ENCODE data around the gene PRKCA. TPM values are rescaled to one million over a fixed set of nuclear protein-coding genes. Genes with fewer than 3 reads are reported as not detected.

The PRKCA gene
- total and polyA plus RNA-seq, 2 donors (not counting 3 experiments of a cell fraction or from before 2014, with no cell fraction given) = 7.5 to 34.2 TPM

GRCh38 chr17:66487981-66488468, 185.6 kb downstream of the PRKCA start:
- POLR2A ChIA-PET = no interaction called here
- Histone ChIP-seq H3K4me1 (ENCODE audit: control insufficient read depth, extremely low read depth, insufficient read depth, low read length) (peaks cover 5% of the 10 kb centered on the region), H3K9me3 (replicated peaks; ENCODE audit: control insufficient read depth, insufficient read depth, low read length) (no peaks in the 10 kb centered on the region), H3K4me3 (replicated peaks in 1 of 3; ENCODE audit: insufficient read depth in 1 of 3, low read depth in 1 of 3, low read length in 3 of 3) (no peak overlapping the region), H3K36me3 (ENCODE audit: control insufficient read depth in 2 of 2, extremely low read depth in 1 of 2, insufficient read depth in 2 of 2, low read length in 2 of 2) (no peaks in the 10 kb centered on the region), H4K20me1 (replicated peaks; ENCODE audit: control insufficient read depth, extremely low read depth, insufficient read depth, low read length) (no peaks in the 10 kb centered on the region), H3K4me2 (ENCODE audit: insufficient read depth, low read length) (no peak overlapping the region), H3K27ac (ENCODE audit: insufficient read depth, low read depth, low read length) (no peak overlapping the region), H3K9me1 (replicated peaks; ENCODE audit: control insufficient read depth, extremely low read depth, insufficient read depth, low read length) (no peaks in the 10 kb centered on the region), H3K27me3 (ENCODE audit: control insufficient read depth in 2 of 2, insufficient read depth in 2 of 2, low read length in 2 of 2) (no peaks in the 10 kb centered on the region), H3K79me2 (ENCODE audit: control insufficient read depth, insufficient read depth, low read length) (peaks cover 3% of the 10 kb centered on the region), H2AFZ (ENCODE audit: low read depth, low read length) (no peak overlapping the region), H3K9ac (replicated peaks; ENCODE audit: extremely low read depth, insufficient read depth, low read length) (no peak overlapping the region)
- DNase-seq (ENCODE audit: low read depth, low spot score) = no peak
- no peak for FAIRE-seq
- no peak for TF ChIP-seq CTCF (IDR thresholded peaks at IDR 0.05; ENCODE audit: extremely low read depth in 1 of 2, insufficient read depth in 1 of 2, low read depth in 1 of 2, low read length in 2 of 2)
- TF ChIP-seq POLR2AphosphoS5 (IDR thresholded peaks at IDR 0.05; ENCODE audit: insufficient read depth, low read depth, low read length) = no peak
- CTCF ChIA-PET = interaction anchor here (1.2 to 1.5 kb wide), 2 partner anchors 15 to 17 kb away, joined by 3 to 4 read pairs; no protein-coding TSS in a partner anchor
- intact Hi-C loops (cut with micrococcal nuclease) (no loop called here), dilution Hi-C loops (cut with MboI; ENCODE audit: extremely low pct_ligation_motif_present, low sequenced_read_pairs) (no loop called here)
- BruUV-seq (replicated peaks) = no TSS peak

- H3K9ac ChIP-seq (replicated peaks; ENCODE audit: extremely low read depth, insufficient read depth, low read length) = no peak overlapping the region
- H3K9me1 ChIP-seq (replicated peaks; ENCODE audit: control insufficient read depth, extremely low read depth, insufficient read depth, low read length) = no peaks in the 10 kb centered on the region
- no peak overlapping the region for H3K27ac ChIP-seq (ENCODE audit: insufficient read depth, low read depth, low read length)
- TF ChIP-seq JUN (IDR thresholded peaks at IDR 0.05; ENCODE audit: borderline replicate concordance, insufficient read depth, insufficient read length, low read depth) (no peak), MYC (IDR thresholded peaks at IDR 0.05; ENCODE audit: low read depth, low read length) (no peak), MAX (IDR thresholded peaks at IDR 0.05; ENCODE audit: insufficient read depth, insufficient read length) (no peak), FOS (IDR thresholded peaks at IDR 0.05; ENCODE audit: borderline replicate concordance, insufficient read depth, low read length) (no peak), POLR2AphosphoS5 (IDR thresholded peaks at IDR 0.05; ENCODE audit: insufficient read depth, low read depth, low read length) (no peak), GATA2 (IDR thresholded peaks at IDR 0.05; ENCODE audit: insufficient read depth, insufficient read length, low read depth, low read length) (no peak), CTCF (IDR thresholded peaks at IDR 0.05; ENCODE audit: extremely low read depth in 1 of 2, insufficient read depth in 1 of 2, low read depth in 1 of 2, low read length in 2 of 2) (no peak), EZH2 (IDR thresholded peaks at IDR 0.05; ENCODE audit: borderline replicate concordance, low read depth, low read length, severe bottlenecking) (no peak), POLR2A (IDR thresholded peaks at IDR 0.05; ENCODE audit: low read depth, low read length) (no peak)
- no peak overlapping the region for H3K4me2 ChIP-seq (ENCODE audit: insufficient read depth, low read length)
- peaks cover 14% of the 10 kb centered on the region for H3K4me1 ChIP-seq (ENCODE audit: control insufficient read depth, extremely low read depth, insufficient read depth, low read length)
- no peaks in the 10 kb centered on the region for H4K20me1 ChIP-seq (replicated peaks; ENCODE audit: control insufficient read depth, extremely low read depth, insufficient read depth, low read length)
- H2AFZ ChIP-seq (ENCODE audit: low read depth, low read length) = no peak overlapping the region
- H3K36me3 ChIP-seq (ENCODE audit: control insufficient read depth in 2 of 2, extremely low read depth in 1 of 2, insufficient read depth in 2 of 2, low read length in 2 of 2) = no peaks in the 10 kb centered on the region
- H3K27me3 ChIP-seq (ENCODE audit: control insufficient read depth in 2 of 2, insufficient read depth in 2 of 2, low read length in 2 of 2) = no peaks in the 10 kb centered on the region
- DNase-seq (ENCODE audit: low read depth, low spot score) = no peak
- H3K9me3 ChIP-seq (replicated peaks; ENCODE audit: control insufficient read depth, insufficient read depth, low read length) = no peaks in the 10 kb centered on the region
- intact Hi-C loops (cut with micrococcal nuclease) (no loop called here), dilution Hi-C loops (cut with MboI; ENCODE audit: extremely low pct_ligation_motif_present, low sequenced_read_pairs) (no loop called here)
- ChIA-PET CTCF (interaction anchor here (0.8 to 1.5 kb wide), 3 partner anchors 14 to 16 kb away, joined by 3 to 4 read pairs (median 4); no protein-coding TSS in a partner anchor), POLR2A (interaction anchor here (0.6 kb wide), 1 partner anchor 10 kb away, joined by 3 read pairs; no protein-coding TSS in a partner anchor)
- peaks cover 3% of the 10 kb centered on the region for H3K79me2 ChIP-seq (ENCODE audit: control insufficient read depth, insufficient read depth, low read length)
- no TSS peak for BruUV-seq (replicated peaks)
- no peak for FAIRE-seq
- no peak overlapping the region for H3K4me3 ChIP-seq (replicated peaks in 1 of 3; ENCODE audit: insufficient read depth in 1 of 3, low read depth in 1 of 3, low read length in 3 of 3)
Observed at GRCh38 chr17:66488864-66489263, 186.5 kb downstream of the PRKCA start.

Measured in endothelial cell of umbilical vein (primary cell).